HepG2 (cell line): ENCODE results near the gene DDI2. TPM values are rescaled to one million over a fixed set of nuclear protein-coding genes. Genes with fewer than 3 reads are reported as not detected.

ENCODE experiments used
- ATF6 ChIP-seq: sonication (generic); formaldehyde crosslinking; conservative IDR thresholded peaks from 2 replicates; pipeline ENCODE4 v1.4.0; 2020; ENCODE audit warnings: missing genetic modification reagents
- GATAD1 ChIP-seq: IDR thresholded peaks from 2 replicates; pipeline ENCODE4 v1.6.1; 2016; ENCODE audit warnings: missing genetic modification reagents, missing compliant biosample characterization
- KLF11 ChIP-seq: IDR thresholded peaks from 2 replicates; pipeline ENCODE4 v1.6.1; 2016; ENCODE audit warnings: missing compliant biosample characterization
- MTF1 ChIP-seq: sonication (generic); formaldehyde crosslinking; IDR thresholded peaks from 2 replicates; pipeline ENCODE4 v1.5.0; 2020; ENCODE audit warnings: missing genetic modification reagents
- POLR2AphosphoS2 ChIP-seq: IDR thresholded peaks from 2 replicates; pipeline ENCODE4 v1.6.1; 2011; ENCODE audit warnings: low read depth, low read length, improper control_type of control experiment
- RNF219 ChIP-seq: sonication (generic); formaldehyde crosslinking; IDR thresholded peaks from 2 replicates; pipeline ENCODE4 v1.5.0; 2020; ENCODE audit warnings: mild to moderate bottlenecking, missing genetic modification reagents
- SRSF4 ChIP-seq: fragments of 200-400 bp; formaldehyde crosslinking; IDR thresholded peaks from one replicate; pipeline ENCODE4 v1.6.1; 2018; ENCODE audit warnings: mild to moderate bottlenecking, low read depth, low read length, moderate library complexity; ENCODE audit not compliant: poor library complexity, severe bottlenecking
- TAF1 ChIP-seq: sonication (generic); formaldehyde crosslinking; IDR thresholded peaks from 2 replicates; pipeline ENCODE4 v1.4.0; 2020; ENCODE audit warnings: missing genetic modification reagents
- TCF12 ChIP-seq, 2 experiments: fragments of 450-650 bp in 1 of 2; sonication (generic) in 1 of 2; formaldehyde crosslinking in 1 of 2; IDR thresholded peaks; 2 replicates each; pipeline versions ENCODE4 v1.6.1 to v1.8.0; 2017 to 2022; ENCODE audit warnings: antibody characterized with exemption in 1 of 2, mild to moderate bottlenecking in 1 of 2, missing genetic modification reagents in 1 of 2, moderate library complexity in 1 of 2
- TRIM24 ChIP-seq: sonication (generic); formaldehyde crosslinking; IDR thresholded peaks from 2 replicates; pipeline ENCODE4 v1.8.0; 2022; ENCODE audit warnings: mild to moderate bottlenecking, missing genetic modification reagents
- YY1 ChIP-seq: IDR thresholded peaks from 2 replicates; pipeline ENCODE4 v1.6.1; 2011; ENCODE audit warnings: low read length, low read depth, moderate library complexity, mild to moderate bottlenecking; ENCODE audit not compliant: insufficient read depth, insufficient replicate concordance
- ZFYVE20 ChIP-seq: sonication (generic); formaldehyde crosslinking; IDR thresholded peaks from 2 replicates; pipeline ENCODE4 v1.8.0; 2023; ENCODE audit warnings: low read depth, mild to moderate bottlenecking, moderate library complexity, missing genetic modification reagents, borderline replicate concordance
- ZNF12 ChIP-seq: sonication (generic); formaldehyde crosslinking; IDR thresholded peaks from 2 replicates; pipeline ENCODE4 v1.5.0; 2020; ENCODE audit warnings: missing genetic modification reagents
- ZNF232 ChIP-seq: sonication (generic); formaldehyde crosslinking; IDR thresholded peaks from 2 replicates; pipeline ENCODE4 v1.4.0; 2020; ENCODE audit warnings: missing genetic modification reagents, borderline replicate concordance
- ZNF260 ChIP-seq: sonication (generic); formaldehyde crosslinking; IDR thresholded peaks from 2 replicates; pipeline ENCODE4 v1.4.0; 2020; ENCODE audit warnings: missing genetic modification reagents, low read depth, mild to moderate bottlenecking, borderline replicate concordance
- ZNF274 ChIP-seq: sonication (generic); formaldehyde crosslinking; IDR thresholded peaks from 2 replicates; pipeline ENCODE4 v1.5.1; 2020; ENCODE audit warnings: mild to moderate bottlenecking, missing genetic modification reagents
- ZNF326 ChIP-seq: sonication (generic); formaldehyde crosslinking; IDR thresholded peaks from 2 replicates; pipeline ENCODE4 v1.4.0; 2020; ENCODE audit warnings: missing genetic modification reagents, borderline replicate concordance
- ZNF333 ChIP-seq: sonication (generic); formaldehyde crosslinking; IDR thresholded peaks from 2 replicates; pipeline ENCODE4 v1.4.0; 2020; ENCODE audit warnings: mild to moderate bottlenecking, missing genetic modification reagents, borderline replicate concordance
- ZNF362 ChIP-seq: sonication (generic); formaldehyde crosslinking; IDR thresholded peaks from 2 replicates; pipeline ENCODE4 v1.4.0; 2020; ENCODE audit warnings: missing genetic modification reagents, mild to moderate bottlenecking, borderline replicate concordance
- ZNF496 ChIP-seq: sonication (generic); formaldehyde crosslinking; IDR thresholded peaks from 2 replicates; pipeline ENCODE4 v1.8.1; 2023; ENCODE audit warnings: mild to moderate bottlenecking, moderate library complexity, missing genetic modification reagents; ENCODE audit not compliant: insufficient replicate concordance
- ZNF619 ChIP-seq: sonication (generic); formaldehyde crosslinking; IDR thresholded peaks from 2 replicates; pipeline ENCODE4 v1.4.0; 2020; ENCODE audit warnings: mild to moderate bottlenecking, missing genetic modification reagents
- ZNF670 ChIP-seq: sonication (generic); formaldehyde crosslinking; IDR thresholded peaks from 2 replicates; pipeline ENCODE4 v1.8.0; 2022; ENCODE audit warnings: mild to moderate bottlenecking, missing genetic modification reagents, borderline replicate concordance
- ZNF740 ChIP-seq: sonication (generic); formaldehyde crosslinking; IDR thresholded peaks from 2 replicates; pipeline ENCODE4 v1.4.0; 2020; ENCODE audit warnings: missing genetic modification reagents
- ZNF790 ChIP-seq: sonication (generic); formaldehyde crosslinking; IDR thresholded peaks from 2 replicates; pipeline ENCODE4 v1.8.0; 2022; ENCODE audit warnings: missing genetic modification reagents, mild to moderate bottlenecking, borderline replicate concordance
- polyA plus RNA-seq, 8 experiments: library from polyadenylated mRNA; depleted of rRNA in 3 of 8; stranded (reverse) in 7 of 8; unstranded in 1 of 8; fragments of >200 nt; fragmentation: Illumina TruSeq in 4 of 8; extraction: Trizol in 4 of 8; gene quantifications; 2 replicates each; pipeline versions ENCODE4 v1.2.1 to v1.2.3, GENCODE V29; 2011 to 2016; ENCODE audit warnings: low read depth in 4 of 8, missing spikeins in 1 of 8, mixed read lengths in 1 of 8; ENCODE audit not compliant: insufficient read depth in 1 of 8
- total RNA-seq, 5 experiments: library from RNA; depleted of rRNA; stranded (reverse); fragments of >200 nt; fragmentation: Illumina TruSeq; extraction: Trizol; gene quantifications; 2 replicates each; pipeline ENCODE4 v1.2.3, GENCODE V29; 2016; ENCODE audit warnings: low read depth in 1 of 5

The DDI2 gene
- total and polyA plus RNA-seq, 2 of the 13 experiments (the other 11 are each of a cell fraction or from before 2014, with no cell fraction given), result 8.5 to 25.7 TPM

GRCh38 chr1:15605398-15606383 is 11.6 kb upstream of the DDI2 start (continued):
- TF ChIP-seq RNF219 (CRISPR knock-in tag) (no peak), ZNF790 (CRISPR knock-in tag) (no peak), TRIM24 (CRISPR knock-in tag) (no peak), POLR2AphosphoS2 (no peak), ZNF619 (CRISPR knock-in tag) (no peak), TAF1 (CRISPR knock-in tag) (no peak), ZNF274 (no peak), ZNF232 (CRISPR knock-in tag) (no peak), ZNF326 (no peak), TCF12 (IDR thresholded peaks at IDR 0.05) (no peak), TCF12 (CRISPR knock-in tag; IDR thresholded peaks at IDR 0.05) (no peak), ATF6 (no peak), ZNF670 (CRISPR knock-in tag) (no peak), ZNF740 (no peak), ZNF333 (no peak), GATAD1 (no peak), MTF1 (no peak), ZNF362 (CRISPR knock-in tag) (no peak), ZNF496 (CRISPR knock-in tag) (no peak), ZNF260 (CRISPR knock-in tag) (no peak), ZNF12 (CRISPR knock-in tag) (peak; percentile 97), KLF11 (CRISPR knock-in tag) (no peak), ZFYVE20 (CRISPR knock-in tag) (no peak), SRSF4 (no peak), YY1 (no peak)
